ENCODE measurements around the gene AADACL4. TPM values are rescaled to one million over a fixed set of nuclear protein-coding genes. Genes with fewer than 3 reads are reported as not detected.
A peak's percentile ranks its signal among the peaks of the same experiment; 100 is the strongest.

Gene AADACL4
- total RNA-seq, 2 donors from 2014 or later = not detected

GRCh38 chr1:12597792-12598191 is 46.1 kb upstream of the AADACL4 start:
- no peaks in the 10 kb centered on the region for H3K36me3 ChIP-seq
- no peak for TF ChIP-seq CTCF (IDR thresholded peaks at IDR 0.05)
- peak overlapping the region; percentile 76 to 93 for H3K27ac ChIP-seq
- H3K4me3 ChIP-seq = no peak overlapping the region
- no peaks in the 10 kb centered on the region for H3K9me3 ChIP-seq
- no peaks in the 10 kb centered on the region for H3K27me3 ChIP-seq
- H3K4me1 ChIP-seq = peaks cover 0 to 100% of the 10 kb centered on the region in 2 donors
- DNase-seq (ENCODE audit: low spot score) = no peak

GRCh38 chr1:12598974-12599373 is 44.9 kb upstream of the AADACL4 start:
- no peak for DNase-seq (ENCODE audit: low spot score)
- H3K9me3 ChIP-seq = no peaks in the 10 kb centered on the region
- no peak for TF ChIP-seq CTCF (IDR thresholded peaks at IDR 0.05)
- H3K36me3 ChIP-seq = no peaks in the 10 kb centered on the region
- H3K27me3 ChIP-seq = no peaks in the 10 kb centered on the region
- peak overlapping the region; percentile 76 to 93 for H3K27ac ChIP-seq
- H3K4me3 ChIP-seq = no peak overlapping the region
- H3K4me1 ChIP-seq = peaks cover 0 to 100% of the 10 kb centered on the region in 2 donors

GRCh38 chr1:12599657-12600056 is 44.2 kb upstream of the AADACL4 start:
- Histone ChIP-seq H3K27ac (peak overlapping the region; percentile 54 to 68), H3K4me1 (peaks cover 0 to 100% of the 10 kb centered on the region in 2 donors), H3K9me3 (no peaks in the 10 kb centered on the region), H3K4me3 (no peak overlapping the region), H3K27me3 (no peaks in the 10 kb centered on the region), H3K36me3 (no peaks in the 10 kb centered on the region)
- TF ChIP-seq CTCF (IDR thresholded peaks at IDR 0.05) = no peak
- DNase-seq (ENCODE audit: low spot score) = no peak

- peaks cover 0 to 100% of the 10 kb centered on the region in 2 donors for H3K4me1 ChIP-seq
- H3K27me3 ChIP-seq = no peaks in the 10 kb centered on the region
- peak; percentile 92 for DNase-seq (ENCODE audit: low spot score)
These were observed 43.5 kb upstream of the AADACL4 start for GRCh38 chr1:12600335-12600734.

GRCh38 chr1:12600880-12601633 is 42.8 kb upstream of the AADACL4 start:
- Histone ChIP-seq H3K27me3 (no peaks in the 10 kb centered on the region), H3K9me3 (no peaks in the 10 kb centered on the region)
- no peak for DNase-seq (ENCODE audit: low spot score)

More at GRCh38 chr1:12600335-12600734, 43.5 kb upstream of the AADACL4 start:
- peak overlapping the region; percentile 54 to 68 for H3K27ac ChIP-seq
- TF ChIP-seq CTCF (IDR thresholded peaks at IDR 0.05) = no peak
- no peak overlapping the region for H3K4me3 ChIP-seq
- no peaks in the 10 kb centered on the region for H3K9me3 ChIP-seq
- H3K36me3 ChIP-seq = no peaks in the 10 kb centered on the region

More at GRCh38 chr1:12600880-12601633, 42.8 kb upstream of the AADACL4 start:
- Histone ChIP-seq H3K4me1 (peaks cover 0 to 94% of the 10 kb centered on the region in 2 donors), H3K4me3 (no peak overlapping the region), H3K36me3 (no peaks in the 10 kb centered on the region), H3K27ac (peak overlapping the region; percentile 54 to 68)
- peak; percentile 20 to 57 for TF ChIP-seq CTCF (IDR thresholded peaks at IDR 0.05)
